ENCODE data around the gene GALNT18. TPM values are rescaled to one million over a fixed set of nuclear protein-coding genes. Genes with fewer than 3 reads are reported as not detected.

Gene GALNT18
- total RNA-seq, 2 donors from 2014 or later, result 29.4 to 105 TPM

DNA sequence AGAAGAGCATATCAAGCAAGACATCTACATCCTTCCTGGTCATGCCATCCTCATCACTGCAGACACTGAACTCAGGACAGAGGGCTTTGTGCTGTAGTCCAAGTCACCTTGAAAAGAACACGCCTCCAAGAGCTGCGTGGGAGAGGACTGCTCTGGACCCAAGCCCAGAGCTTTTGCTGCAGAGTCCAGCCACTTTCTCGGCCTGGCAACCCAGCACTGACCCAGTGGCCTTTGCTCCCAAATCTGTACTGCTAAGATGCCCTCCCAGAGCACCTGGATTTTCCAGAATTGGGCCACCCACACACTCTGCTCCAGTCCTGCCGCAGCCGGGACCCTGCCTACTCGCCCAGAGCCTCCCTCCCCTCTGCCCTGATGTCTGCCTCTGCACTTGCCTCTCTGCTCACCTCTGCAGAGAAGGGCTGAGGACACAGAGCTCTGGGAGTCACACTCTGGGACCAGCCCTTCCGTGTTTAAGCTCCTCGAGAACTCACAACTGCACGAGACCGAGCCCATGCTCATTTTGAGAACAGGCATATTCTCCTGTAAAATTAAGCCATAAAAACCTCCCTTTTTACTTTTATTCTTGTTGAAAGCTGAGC, 185.0 kb downstream of the GALNT18 start:
- Histone ChIP-seq H3K27me3 (replicated peaks; ENCODE audit: insufficient read depth) (no peaks in the 10 kb centered on the region), H3K27ac (no peak overlapping the region), H3K9me3 (no peaks in the 10 kb centered on the region), H3K4me3 (no peak overlapping the region), H3K36me3 (no peaks in the 10 kb centered on the region), H3K4me1 (replicated peaks) (no peaks in the 10 kb centered on the region)
- intact Hi-C loops (cut with DNase I), result no loop called here
- DNase-seq (ENCODE audit: low spot score), result no peak
- TF ChIP-seq CTCF (IDR thresholded peaks at IDR 0.05) (no peak), POLR2A (IDR thresholded peaks at IDR 0.05) (no peak), POLR2AphosphoS5 (IDR thresholded peaks at IDR 0.05) (no peak)
- WGBS, result 68% methylated on average over 10 of the region's 10 CpGs

- no peaks in the 10 kb centered on the region for H3K36me3 ChIP-seq
- H3K9me3 ChIP-seq, result no peaks in the 10 kb centered on the region
- WGBS, result 90% methylated on average over 11 of the region's 12 CpGs
- no peak overlapping the region for H3K27ac ChIP-seq
- no peak overlapping the region for H3K4me3 ChIP-seq
- no peaks in the 10 kb centered on the region for H3K4me1 ChIP-seq (replicated peaks)
- intact Hi-C loops (cut with DNase I), result no loop called here
- no peak for TF ChIP-seq CTCF (IDR thresholded peaks at IDR 0.05)
- TF ChIP-seq POLR2A (IDR thresholded peaks at IDR 0.05), result no peak
- no peak for TF ChIP-seq POLR2AphosphoS5 (IDR thresholded peaks at IDR 0.05)
- no peaks in the 10 kb centered on the region for H3K27me3 ChIP-seq (replicated peaks; ENCODE audit: insufficient read depth)
- no peak for DNase-seq (ENCODE audit: low spot score)
Measured at GRCh38 chr11:11435635-11436034, 186.2 kb downstream of the GALNT18 start.

DNA sequence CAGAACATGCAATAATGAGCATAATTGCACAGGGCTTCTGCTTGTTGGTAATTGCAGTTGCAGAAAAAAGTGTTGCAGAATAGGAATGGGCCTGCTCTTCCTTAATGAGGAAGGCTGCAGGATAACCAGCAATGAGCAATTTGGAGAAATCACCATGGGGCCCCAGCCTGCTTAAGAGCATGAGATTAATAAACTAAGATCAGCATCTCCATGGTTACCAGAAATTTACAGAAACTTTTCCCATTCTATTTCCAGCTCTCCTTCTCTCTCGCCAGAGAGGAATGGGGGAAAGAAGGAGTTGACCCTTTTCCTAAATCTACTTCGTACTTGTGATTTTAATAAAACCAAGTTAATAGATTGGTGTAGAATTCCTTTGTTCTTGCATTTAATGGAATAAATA, 187.8 kb downstream of the GALNT18 start:
- WGBS, result 89% methylated on average over 2 of the region's 2 CpGs
- H3K4me3 ChIP-seq, result no peak overlapping the region
- no peak for TF ChIP-seq CTCF (IDR thresholded peaks at IDR 0.05)
- no peak for TF ChIP-seq POLR2AphosphoS5 (IDR thresholded peaks at IDR 0.05)
- no peak for TF ChIP-seq POLR2A (IDR thresholded peaks at IDR 0.05)
- no peaks in the 10 kb centered on the region for H3K27me3 ChIP-seq (replicated peaks; ENCODE audit: insufficient read depth)
- DNase-seq (ENCODE audit: low spot score), result no peak
- intact Hi-C loops (cut with DNase I), result no loop called here
- H3K9me3 ChIP-seq, result no peaks in the 10 kb centered on the region
- no peaks in the 10 kb centered on the region for H3K36me3 ChIP-seq
- no peaks in the 10 kb centered on the region for H3K4me1 ChIP-seq (replicated peaks)
- no peak overlapping the region for H3K27ac ChIP-seq

- no peak for TF ChIP-seq POLR2AphosphoS5 (IDR thresholded peaks at IDR 0.05)
- Histone ChIP-seq H3K9me3 (no peaks in the 10 kb centered on the region), H3K36me3 (no peaks in the 10 kb centered on the region), H3K27ac (no peak overlapping the region), H3K4me1 (replicated peaks) (no peaks in the 10 kb centered on the region), H3K4me3 (no peak overlapping the region), H3K27me3 (replicated peaks; ENCODE audit: insufficient read depth) (no peaks in the 10 kb centered on the region)
- intact Hi-C loops (cut with DNase I), result no loop called here
- 96% methylated on average over 13 of the region's 13 CpGs for WGBS
- no peak for DNase-seq (ENCODE audit: low spot score)
Measured at GRCh38 chr11:11432621-11433319, 189.0 kb downstream of the GALNT18 start.

DNA sequence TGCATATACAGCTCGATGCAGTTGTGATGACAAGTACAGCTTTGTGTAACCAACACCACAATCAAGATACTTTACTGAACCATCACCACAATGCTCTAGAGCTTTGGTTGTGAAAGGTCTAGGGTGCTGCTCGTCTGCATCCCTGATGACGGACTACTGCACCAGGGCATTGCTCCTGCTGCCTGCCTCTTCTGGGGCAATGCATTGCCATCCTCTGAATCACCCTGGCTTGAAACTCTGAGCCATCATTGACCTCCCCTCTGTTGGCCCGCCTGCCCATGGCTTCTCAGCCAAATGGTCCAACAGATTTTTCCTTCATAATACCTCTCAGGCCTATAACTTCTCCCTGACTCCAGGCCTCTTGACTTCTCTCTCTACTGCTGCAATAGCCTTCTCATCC, 191.4 kb downstream of the GALNT18 start:
- Histone ChIP-seq H3K27me3 (replicated peaks; ENCODE audit: insufficient read depth) (no peaks in the 10 kb centered on the region), H3K4me1 (replicated peaks) (no peaks in the 10 kb centered on the region), H3K9me3 (no peaks in the 10 kb centered on the region), H3K4me3 (no peak overlapping the region), H3K27ac (no peak overlapping the region), H3K36me3 (no peaks in the 10 kb centered on the region)
- TF ChIP-seq POLR2A (IDR thresholded peaks at IDR 0.05), result no peak
- TF ChIP-seq CTCF (IDR thresholded peaks at IDR 0.05), result no peak
- TF ChIP-seq POLR2AphosphoS5 (IDR thresholded peaks at IDR 0.05), result no peak
- WGBS, result 92% methylated on average over 4 of the region's 4 CpGs
- intact Hi-C loops (cut with DNase I), result no loop called here
- DNase-seq (ENCODE audit: low spot score), result no peak

Data from prostate gland (tissue), 2 donors.